ENCODE results near the gene PRKAG1. TPM values are rescaled to one million over a fixed set of nuclear protein-coding genes. Genes with fewer than 3 reads are reported as not detected.

Gene PRKAG1
- total RNA-seq, 1 experiment from 2014 or later, result 41.6 TPM

GRCh38 chr12:48998497-48999353 is 19.9 kb downstream of the PRKAG1 start (continued):
- TF ChIP-seq AFF4 (CRISPR knock-in tag; IDR thresholded peaks at IDR 0.05; ENCODE audit: borderline replicate concordance) (no peak), CTCF (IDR thresholded peaks at IDR 0.05) (no peak), FOXK1 (CRISPR knock-in tag; IDR thresholded peaks at IDR 0.05) (peak; percentile 52; the same call in 1 of the 2 replicates), ZNF219 (CRISPR knock-in tag; IDR thresholded peaks at IDR 0.05; ENCODE audit: borderline replicate concordance) (peak; percentile 84; the same call in 1 of the 2 replicates), TP53 (CRISPR knock-in tag; IDR thresholded peaks at IDR 0.05) (peak; percentile 90), IRF1 (CRISPR knock-in tag; IDR thresholded peaks at IDR 0.05) (0 out of 2 replicates have a peak, but pooled peaks have one; percentile 28), USF1 (CRISPR knock-in tag; IDR thresholded peaks at IDR 0.05) (peak; percentile 62; the same call in 1 of the 2 replicates), ZBTB43 (CRISPR knock-in tag; IDR thresholded peaks at IDR 0.05) (peak; percentile 92), ETV6 (CRISPR knock-in tag; IDR thresholded peaks at IDR 0.05) (no peak), RELA (CRISPR knock-in tag; IDR thresholded peaks at IDR 0.05; ENCODE audit: borderline replicate concordance) (0 out of 2 replicates have a peak, but pooled peaks have one; percentile 51), NFE2L1 (CRISPR knock-in tag; IDR thresholded peaks at IDR 0.05) (peak; percentile 89), E2F1 (CRISPR knock-in tag; IDR thresholded peaks at IDR 0.05) (no peak), MAX (CRISPR knock-in tag; IDR thresholded peaks at IDR 0.05) (peak; percentile 90)
